H1 (cell line): ENCODE results near the gene SEMA5B. TPM values are rescaled to one million over a fixed set of nuclear protein-coding genes. Genes with fewer than 3 reads are reported as not detected.

ENCODE experiments used
- CTCF ChIA-PET: fragments of 300-600 bp; sonication (Branson Sonifier 250); formaldehyde crosslinking; loops from one replicate; lab custom pipeline; 2021; ENCODE audit not compliant: partially characterized antibody; lab: Charles Lee
- POLR2A ChIA-PET: fragments of 300-600 bp; sonication (Branson Sonifier 250); formaldehyde crosslinking; loops from one replicate; lab custom pipeline; 2021; ENCODE audit warnings: inconsistent platforms; ENCODE audit not compliant: partially characterized antibody; lab: Charles Lee
- DNase-seq, 2 experiments: peaks; one replicate each; pipeline versions ENCODE4 v3.0.0 to v3.0.0-alpha.2; 2010 to 2022; ENCODE audit warnings: low spot score in 2 of 2, low read depth in 1 of 2, mixed read lengths in 1 of 2
- FAIRE-seq: peaks from 2 replicates; lab custom pipeline; 2011; peaks lifted over from hg19 to GRCh38; lab: Jason Lieb, UNC
- H2AFZ ChIP-seq: 2 replicates; pipeline ENCODE4 v1.8.1; 2012; ENCODE audit warnings: low read length, inconsistent platforms
- H2AK5ac ChIP-seq: 2 replicates; pipeline ENCODE4 v1.6.1; 2013; ENCODE audit warnings: low read depth, low read length
- H2BK120ac ChIP-seq: replicated peaks from 2 replicates; pipeline ENCODE3; 2013; ENCODE audit warnings: low read depth, low read length, inconsistent platforms
- H2BK12ac ChIP-seq: 2 replicates; pipeline ENCODE4 v1.6.1; 2013; ENCODE audit warnings: low read depth, low read length
- H2BK15ac ChIP-seq: 2 replicates; pipeline ENCODE4 v1.6.1; 2013; ENCODE audit warnings: low read length
- H2BK20ac ChIP-seq: 2 replicates; pipeline ENCODE4 v1.6.1; 2013; ENCODE audit warnings: low read length
- H2BK5ac ChIP-seq: 2 replicates; pipeline ENCODE4 v1.6.1; 2013; ENCODE audit warnings: low read depth, low read length
- H3K14ac ChIP-seq: 2 replicates; pipeline ENCODE4 v1.6.1; 2013; ENCODE audit warnings: inconsistent platforms; ENCODE audit not compliant: insufficient read length
- H3K18ac ChIP-seq: 2 replicates; pipeline ENCODE4 v1.6.1; 2013; ENCODE audit warnings: low read length; ENCODE audit errors: extremely low read depth
- H3K23ac ChIP-seq: 2 replicates; pipeline ENCODE4 v1.6.1; 2013; ENCODE audit warnings: inconsistent platforms; ENCODE audit not compliant: insufficient read length
- H3K23me2 ChIP-seq: 2 replicates; pipeline ENCODE4 v1.6.1; 2013; ENCODE audit warnings: low read depth, low read length
- H3K27ac ChIP-seq: 2 replicates; pipeline ENCODE4 v1.6.1; 2011; ENCODE audit warnings: low read depth, low read length, inconsistent platforms
- H3K27me3 ChIP-seq, 4 experiments: replicated peaks in 1 of 4; 1 replicate in 1 of 4; 2 replicates in 3 of 4; pipeline versions ENCODE4 v1.6.1 to v1.8.1; 2011 to 2013; ENCODE audit warnings: low read length in 3 of 4, mild to moderate bottlenecking in 3 of 4, inconsistent platforms in 2 of 4, mixed read lengths in 2 of 4, moderate library complexity in 1 of 4; ENCODE audit not compliant: control insufficient read depth in 3 of 4, insufficient read depth in 3 of 4; ENCODE audit errors: extremely low read depth in 1 of 4
- H3K36me3 ChIP-seq, 4 experiments: 2 replicates each; pipeline versions ENCODE4 v1.6.1 to v1.8.1; 2011 to 2013; ENCODE audit warnings: mild to moderate bottlenecking in 4 of 4, low read length in 3 of 4, moderate library complexity in 2 of 4, control low read depth in 1 of 4, inconsistent platforms in 1 of 4; ENCODE audit not compliant: insufficient read depth in 4 of 4, control insufficient read depth in 2 of 4
- H3K4ac ChIP-seq: replicated peaks from 2 replicates; pipeline ENCODE3; 2013; ENCODE audit warnings: low read length, low read depth, mixed read lengths, inconsistent platforms; ENCODE audit not compliant: insufficient read length
- H3K4me1 ChIP-seq, 4 experiments: replicated peaks in 1 of 4; 1 replicate in 1 of 4; 2 replicates in 3 of 4; pipeline versions ENCODE4 v1.6.1 to v1.8.1; 2011 to 2013; ENCODE audit warnings: low read length in 3 of 4, inconsistent platforms in 2 of 4, mixed read lengths in 1 of 4; ENCODE audit not compliant: insufficient read depth in 4 of 4, control insufficient read depth in 3 of 4
- H3K4me2 ChIP-seq, 2 experiments: 2 replicates each; pipeline versions ENCODE4 v1.6.1 to v1.8.1; 2011 to 2013; ENCODE audit warnings: low read depth in 2 of 2, low read length in 2 of 2, control low read depth in 1 of 2, inconsistent platforms in 1 of 2, mild to moderate bottlenecking in 1 of 2; ENCODE audit not compliant: insufficient read depth in 1 of 2
- H3K4me3 ChIP-seq, 4 experiments: fragments of 200-600, 300-600 bp in 1 of 4; sonication (generic), shearing (Covaris generic), sonication (Bioruptor Twin) in 1 of 4; 2 replicates each; pipeline versions ENCODE4 v1.5.1 to v1.8.1; 2011 to 2016; ENCODE audit warnings: low read length in 4 of 4, low read depth in 3 of 4, control low read depth in 2 of 4, inconsistent platforms in 2 of 4, mild to moderate bottlenecking in 2 of 4, mixed read lengths in 1 of 4, moderate library complexity in 1 of 4; ENCODE audit not compliant: insufficient read depth in 2 of 4; ENCODE audit errors: extremely low read depth in 1 of 4
- H3K56ac ChIP-seq: replicated peaks from 2 replicates; pipeline ENCODE3; 2013; ENCODE audit warnings: low read depth, mild to moderate bottlenecking, mixed read lengths, low read length, inconsistent platforms; ENCODE audit not compliant: insufficient read length
- H3K79me1 ChIP-seq: 2 replicates; pipeline ENCODE4 v1.6.1; 2013; ENCODE audit warnings: low read depth, low read length, control low read depth
- H3K79me2 ChIP-seq, 2 experiments: 2 replicates each; pipeline versions ENCODE4 v1.6.1 to v1.8.1; 2012 to 2013; ENCODE audit warnings: low read length in 2 of 2, mild to moderate bottlenecking in 2 of 2, inconsistent platforms in 1 of 2; ENCODE audit not compliant: insufficient read depth in 2 of 2, control insufficient read depth in 1 of 2
- H3K9ac ChIP-seq, 4 experiments: replicated peaks in 1 of 4; 1 replicate in 1 of 4; 2 replicates in 3 of 4; pipeline versions ENCODE4 v1.6.1 to v1.8.1; 2011 to 2013; ENCODE audit warnings: low read depth in 3 of 4, low read length in 3 of 4, control low read depth in 2 of 4, mild to moderate bottlenecking in 2 of 4, moderate library complexity in 2 of 4, inconsistent platforms in 1 of 4; ENCODE audit errors: extremely low read depth in 1 of 4
- H3K9me3 ChIP-seq, 2 experiments: 2 replicates each; pipeline versions ENCODE4 v1.6.1 to v1.8.1; 2012 to 2013; ENCODE audit warnings: mild to moderate bottlenecking in 2 of 2, moderate library complexity in 2 of 2, control low read depth in 1 of 2, inconsistent platforms in 1 of 2, low read depth in 1 of 2, low read length in 1 of 2, mixed read lengths in 1 of 2; ENCODE audit not compliant: insufficient read depth in 2 of 2
- H4K20me1 ChIP-seq, 2 experiments: replicated peaks in 1 of 2; 2 replicates each; pipeline versions ENCODE3 to v1.8.1; 2011 to 2013; ENCODE audit warnings: inconsistent platforms in 2 of 2, low read length in 2 of 2, mild to moderate bottlenecking in 1 of 2; ENCODE audit not compliant: insufficient read depth in 2 of 2, control insufficient read depth in 1 of 2
- H4K5ac ChIP-seq: 2 replicates; pipeline ENCODE4 v1.6.1; 2013; ENCODE audit warnings: low read length, low read depth, mixed read lengths, inconsistent platforms; ENCODE audit not compliant: insufficient read length
- H4K8ac ChIP-seq: 2 replicates; pipeline ENCODE4 v1.8.0; 2013; ENCODE audit warnings: mild to moderate bottlenecking, moderate library complexity, low read length, inconsistent platforms; ENCODE audit not compliant: insufficient read depth; ENCODE audit errors: extremely low read depth
- H4K91ac ChIP-seq: replicated peaks from 2 replicates; pipeline ENCODE3; 2013; ENCODE audit warnings: low read length, mixed read lengths, inconsistent platforms; ENCODE audit not compliant: insufficient read length
- ATF2 ChIP-seq: IDR thresholded peaks from 2 replicates; pipeline ENCODE4 v1.6.1; 2012; ENCODE audit warnings: low read length, inconsistent platforms
- ATF3 ChIP-seq: IDR thresholded peaks from 2 replicates; pipeline ENCODE4 v1.6.1; 2011; ENCODE audit warnings: low read depth, mild to moderate bottlenecking, low read length; ENCODE audit not compliant: insufficient read depth
- BACH1 ChIP-seq: IDR thresholded peaks from 2 replicates; pipeline ENCODE4 v1.6.1; 2012; ENCODE audit warnings: low read length, improper control_type of control experiment
- EP300 ChIP-seq, 2 experiments: IDR thresholded peaks; 1 replicate in 1 of 2; 2 replicates in 1 of 2; pipeline ENCODE4 v1.6.1; 2011 to 2012; ENCODE audit warnings: low read depth in 2 of 2, low read length in 2 of 2, mild to moderate bottlenecking in 2 of 2, borderline replicate concordance in 1 of 2, inconsistent platforms in 1 of 2, moderate library complexity in 1 of 2
- FOSL1 ChIP-seq: IDR thresholded peaks from 2 replicates; pipeline ENCODE4 v1.6.1; 2011; ENCODE audit warnings: mild to moderate bottlenecking, low read depth, low read length, moderate library complexity; ENCODE audit not compliant: insufficient read depth
- SRF ChIP-seq: IDR thresholded peaks from 2 replicates; pipeline ENCODE4 v1.6.1; 2011; ENCODE audit warnings: mild to moderate bottlenecking, low read depth, low read length, moderate library complexity
- TAF1 ChIP-seq: IDR thresholded peaks from 2 replicates; pipeline ENCODE4 v1.6.1; 2011; ENCODE audit warnings: mild to moderate bottlenecking, low read depth, low read length
- YY1 ChIP-seq: IDR thresholded peaks from 2 replicates; pipeline ENCODE4 v1.6.1; 2011; ENCODE audit warnings: low read depth, mild to moderate bottlenecking, low read length
- WGBS, 2 experiments: shearing (Covaris generic) in 1 of 2; methylation state at CpG; one replicate each; pipeline versions ENCODE4 v1.1.6 to v1.1.7; 2013 to 2015; ENCODE audit warnings: low lambda C conversion rate in 2 of 2, mixed read lengths in 2 of 2, inconsistent platforms in 1 of 2, low coverage in 1 of 2, missing lambda C conversion rate in 1 of 2; ENCODE audit not compliant: insufficient replicate concordance in 2 of 2, insufficient coverage in 1 of 2, insufficient read length in 1 of 2; ENCODE audit errors: extremely low coverage in 1 of 2, missing lambda C conversion rate in 1 of 2; 5-methylcytosine and 5-hydroxymethylcytosine counted together
- polyA plus RNA-seq, 7 experiments: library from polyadenylated mRNA; depleted of rRNA in 3 of 7; stranded (reverse) in 5 of 7; unstranded in 2 of 7; fragments of >200 nt in 5 of 7; fragments of 200-250 nt in 2 of 7; gene quantifications; 1 replicate in 5 of 7; 2 replicates in 1 of 7; 4 replicates in 1 of 7; pipeline versions ENCODE4 v1.2.1 to v1.2.3, GENCODE V29; 2011 to 2013; ENCODE audit warnings: missing spikeins in 2 of 7, mixed read lengths in 2 of 7
- total RNA-seq: library from RNA; stranded (reverse); fragmentation: NEBNext Ultra II Directional; extraction: Animal tissue kit (Norgen Biotek cat#: 25700); gene quantifications from 2 replicates; pipeline ENCODE4 v1.2.1, GENCODE V29; 2021

Gene SEMA5B
- total and polyA plus RNA-seq, 2 of the 8 experiments (the other 6 are each of a cell fraction or from before 2014, with no cell fraction given) = 13.1 to 22.4 TPM

- Histone ChIP-seq H3K27ac (no peak overlapping the region), H2BK20ac (peak overlapping the region; percentile 94; the same call in 1 of the 2 replicates), H2BK12ac (peak overlapping the region; percentile 84; the same call in 1 of the 2 replicates), H3K79me2 (no peaks in the 10 kb centered on the region), H3K4ac (peak overlapping the region; percentile 87), H3K9ac (no peak overlapping the region), H3K79me1 (no peaks in the 10 kb centered on the region), H3K4me3 (no peak overlapping the region; a peak in 1 of 8 replicates), H3K9me3 (no peaks in the 10 kb centered on the region), H3K4me1 (peaks cover 22 to 53% (median 37%) of the 10 kb centered on the region in 4 experiments), H4K91ac (peak overlapping the region; percentile 45), H3K4me2 (peak overlapping the region; percentile 12 to 33; a peak in 2 of 4 replicates), H4K8ac (no peak overlapping the region), H3K56ac (no peak overlapping the region), H2AFZ (no peak overlapping the region), H3K27me3 (no peaks in the 10 kb centered on the region; a peak in 1 of 7 replicates), H2BK5ac (peak overlapping the region; percentile 73; the same call in 1 of the 2 replicates), H2AK5ac (no peak overlapping the region), H2BK120ac (peak overlapping the region; percentile 47), H3K18ac (peak overlapping the region; percentile 55; the same call in 1 of the 2 replicates), H4K20me1 (no peaks in the 10 kb centered on the region), H4K5ac (peak overlapping the region; percentile 0), H2BK15ac (peak overlapping the region; percentile 40; the same call in 1 of the 2 replicates), H3K36me3 (no peaks in the 10 kb centered on the region), H3K23me2 (peaks cover 2% of the 10 kb centered on the region; the same call in 1 of the 2 replicates), H3K14ac (no peak overlapping the region), H3K23ac (no peak overlapping the region)
- no peak for FAIRE-seq
- CTCF ChIA-PET = interaction anchor here (0.8 to 4.6 kb wide), 14 partner anchors 9 to 47 kb away, joined by 3 to 20 read pairs (median 6); partner anchors contain the start of gene SEMA5B
- DNase-seq = peak in 1 of 2 experiments; percentile 70
- POLR2A ChIA-PET = interaction anchor here (1.0 to 2.0 kb wide), 5 partner anchors 11 to 43 kb away, joined by 3 to 5 read pairs (median 4); partner anchors contain the start of gene SEMA5B
- TF ChIP-seq YY1 (no peak), BACH1 (no peak), TAF1 (no peak), EP300 (IDR thresholded peaks at IDR 0.05; ENCODE audit: borderline replicate concordance in 1 of 2, low read depth in 2 of 2, low read length in 2 of 2) (no peak), SRF (no peak), ATF3 (no peak), ATF2 (no peak), FOSL1 (no peak)
- 50% methylated on average over 11 of the region's 11 CpGs; no CpG with 5 or more reads in 1 of the 2 experiments for WGBS, 2 experiments
Measured at GRCh38 chr3:122984007-122984406, 43.6 kb downstream of the SEMA5B start.
